OCI-LY7 (cell line): ENCODE data around the gene ENO1. TPM values are rescaled to one million over a fixed set of nuclear protein-coding genes. Genes with fewer than 3 reads are reported as not detected.

ENCODE experiments used
- BruUV-seq: library from RNA; stranded (reverse); fragments of 400-500 nt; replicated peaks from 2 replicates; lab custom pipeline; 2021; lab: Mats Ljungman, UMichigan
- CTCF ChIA-PET: fragments of 300-600 bp; sonication (Branson Sonifier 250); formaldehyde crosslinking; loops from one replicate; lab custom pipeline; 2022; ENCODE audit warnings: antibody characterized with exemption; ENCODE audit not compliant: unreplicated experiment; lab: Charles Lee
- POLR2A ChIA-PET: fragments of 300-600 bp; sonication (Branson Sonifier 250); formaldehyde crosslinking; loops from one replicate; lab custom pipeline; 2022; ENCODE audit warnings: antibody characterized with exemption; lab: Charles Lee
- DNase-seq: peaks from one replicate; pipeline ENCODE4 v3.0.0-alpha.2; 2015; ENCODE audit warnings: low spot score
- H2AFZ ChIP-seq: fragments of 200-600 bp; sonication (generic), shearing (Covaris generic); 2 replicates; pipeline ENCODE4 v1.6.1; 2014; ENCODE audit warnings: mild to moderate bottlenecking, antibody characterized with exemption, low read length, moderate library complexity
- H3K27ac ChIP-seq: fragments of 200-600 bp; sonication (generic); 2 replicates; pipeline ENCODE4 v1.5.1; 2014; ENCODE audit warnings: mixed run types, low read depth, mild to moderate bottlenecking, moderate library complexity, low read length, inconsistent platforms; ENCODE audit not compliant: poor library complexity, severe bottlenecking
- H3K36me3 ChIP-seq: fragments of 200-600 bp; sonication (generic); 2 replicates; pipeline ENCODE4 v1.6.1; 2014; ENCODE audit warnings: mild to moderate bottlenecking, antibody characterized with exemption, low read length, moderate library complexity, mixed read lengths; ENCODE audit not compliant: insufficient read depth
- H3K4me1 ChIP-seq: fragments of 200-600 bp; sonication (generic); 2 replicates; pipeline ENCODE4 v1.5.1; 2014; ENCODE audit warnings: mild to moderate bottlenecking, low read length; ENCODE audit not compliant: insufficient read depth, poor library complexity, severe bottlenecking
- H3K4me2 ChIP-seq: fragments of 200-600 bp; sonication (generic); 2 replicates; pipeline ENCODE4 v1.6.1; 2014; ENCODE audit warnings: mild to moderate bottlenecking, low read length
- H3K4me3 ChIP-seq: fragments of 200-600 bp; sonication (generic); 2 replicates; pipeline ENCODE4 v1.5.1; 2014; ENCODE audit warnings: mild to moderate bottlenecking, low read depth, low read length; ENCODE audit not compliant: poor library complexity, severe bottlenecking
- H3K79me2 ChIP-seq: fragments of 200-600 bp; sonication (generic); 2 replicates; pipeline ENCODE4 v1.6.1; 2016; ENCODE audit warnings: low read depth, mild to moderate bottlenecking, low read length, moderate library complexity, mixed read lengths; ENCODE audit not compliant: insufficient read depth
- H3K9me2 ChIP-seq: fragments of 200-600 bp; sonication (generic); 2 replicates; pipeline ENCODE4 v1.6.1; 2016; ENCODE audit warnings: mild to moderate bottlenecking, low read length, mixed read lengths; ENCODE audit not compliant: insufficient read depth
- H3K9me3 ChIP-seq: fragments of 200-600 bp; sonication (generic); 2 replicates; pipeline ENCODE4 v1.6.1; 2014; ENCODE audit warnings: mild to moderate bottlenecking, mixed run types, low read length, mixed read lengths
- H4K20me1 ChIP-seq: fragments of 200-600 bp; sonication (generic); 2 replicates; pipeline ENCODE4 v1.6.1; 2014; ENCODE audit warnings: mild to moderate bottlenecking, antibody characterized with exemption, low read length, moderate library complexity, mixed read lengths; ENCODE audit not compliant: insufficient read depth
- EZH2phosphoT487 ChIP-seq: fragments of 200-600 bp; sonication (generic); IDR thresholded peaks from 2 replicates; pipeline ENCODE4 v1.6.1; 2018; ENCODE audit warnings: low read depth, borderline replicate concordance, mild to moderate bottlenecking, mixed run types, antibody characterized with exemption, low read length, moderate library complexity, mixed read lengths
- intact Hi-C: fragments of 100-400 bp; cut with micrococcal nuclease; formaldehyde crosslinking; loops from one replicate; pipeline ENCODE4 v1.10.0; 2022; ENCODE audit not compliant: unreplicated experiment
- total RNA-seq, 2 experiments: library from RNA; depleted of rRNA in 1 of 2; stranded (reverse); fragments of >200 nt in 1 of 2; shearing (Covaris generic) in 1 of 2; gene quantifications; 2 replicates each; pipeline ENCODE4 v1.2.3, GENCODE V29; 2014 to 2022
- TF ChIP-seq, protein P1 (sequence below): fragments of 200-600 bp; sonication (generic); conservative IDR thresholded peaks from 2 replicates; pipeline ENCODE4 v1.5.1; 2014; ENCODE audit warnings: mild to moderate bottlenecking, antibody characterized with exemption, low read length, moderate library complexity, mixed read lengths

The ENO1 gene
- total RNA-seq, 2 experiments from 2014 or later = 1,017 to 1,337 TPM

DNA sequence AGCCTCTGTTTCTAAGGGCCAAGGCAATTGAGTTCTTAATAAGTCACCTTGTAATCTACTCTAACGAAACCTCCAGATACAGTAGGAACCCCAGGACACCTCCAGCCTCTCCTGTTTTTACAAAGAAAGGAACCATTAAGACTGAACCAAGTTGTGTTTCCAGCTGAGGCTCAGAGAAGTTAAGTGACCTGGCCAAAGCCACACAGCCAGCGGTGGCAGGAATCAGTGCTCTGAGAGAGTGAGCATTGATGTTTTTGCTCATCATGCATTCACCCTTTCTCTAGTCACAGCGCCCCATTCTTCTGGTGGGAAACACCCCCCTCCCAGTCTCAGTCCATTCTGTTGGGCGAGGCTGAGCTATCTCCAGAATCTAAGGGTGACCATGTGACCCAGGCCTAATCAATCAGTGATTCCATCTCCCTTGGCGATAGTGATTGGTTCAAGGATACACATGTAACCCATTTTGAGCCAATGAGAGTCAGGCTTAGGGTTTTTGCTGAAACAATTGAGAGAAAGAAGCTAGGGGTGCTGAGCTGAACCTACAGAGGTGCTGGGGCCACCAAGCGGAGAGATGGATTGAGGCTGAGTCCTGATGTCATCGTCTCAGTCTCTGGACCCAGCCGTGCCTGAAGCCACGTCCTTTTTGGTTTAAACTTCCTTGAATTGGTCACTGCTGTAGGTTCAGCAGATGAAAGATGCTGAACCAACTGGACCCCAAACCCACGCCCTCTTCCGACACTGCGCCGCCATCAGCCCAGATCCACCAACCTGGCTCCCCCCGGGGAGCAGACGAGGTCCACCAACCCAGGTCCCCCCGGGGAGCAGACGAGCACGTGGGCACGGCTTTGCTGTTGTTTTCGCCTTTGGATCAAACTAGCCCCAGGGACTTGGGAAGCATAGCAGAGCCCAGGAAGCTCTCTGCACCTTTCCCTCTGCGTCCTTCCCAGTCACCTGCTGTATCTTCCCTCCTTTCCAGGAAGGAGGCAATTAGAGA lies 33.1 kb downstream of the ENO1 start:
- no peak overlapping the region for H3K4me2 ChIP-seq
- BruUV-seq = no TSS peak
- no peak for TF ChIP-seq EZH2phosphoT487
- TF ChIP-seq, protein P1, sequence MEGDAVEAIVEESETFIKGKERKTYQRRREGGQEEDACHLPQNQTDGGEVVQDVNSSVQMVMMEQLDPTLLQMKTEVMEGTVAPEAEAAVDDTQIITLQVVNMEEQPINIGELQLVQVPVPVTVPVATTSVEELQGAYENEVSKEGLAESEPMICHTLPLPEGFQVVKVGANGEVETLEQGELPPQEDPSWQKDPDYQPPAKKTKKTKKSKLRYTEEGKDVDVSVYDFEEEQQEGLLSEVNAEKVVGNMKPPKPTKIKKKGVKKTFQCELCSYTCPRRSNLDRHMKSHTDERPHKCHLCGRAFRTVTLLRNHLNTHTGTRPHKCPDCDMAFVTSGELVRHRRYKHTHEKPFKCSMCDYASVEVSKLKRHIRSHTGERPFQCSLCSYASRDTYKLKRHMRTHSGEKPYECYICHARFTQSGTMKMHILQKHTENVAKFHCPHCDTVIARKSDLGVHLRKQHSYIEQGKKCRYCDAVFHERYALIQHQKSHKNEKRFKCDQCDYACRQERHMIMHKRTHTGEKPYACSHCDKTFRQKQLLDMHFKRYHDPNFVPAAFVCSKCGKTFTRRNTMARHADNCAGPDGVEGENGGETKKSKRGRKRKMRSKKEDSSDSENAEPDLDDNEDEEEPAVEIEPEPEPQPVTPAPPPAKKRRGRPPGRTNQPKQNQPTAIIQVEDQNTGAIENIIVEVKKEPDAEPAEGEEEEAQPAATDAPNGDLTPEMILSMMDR = no peak

DNA sequence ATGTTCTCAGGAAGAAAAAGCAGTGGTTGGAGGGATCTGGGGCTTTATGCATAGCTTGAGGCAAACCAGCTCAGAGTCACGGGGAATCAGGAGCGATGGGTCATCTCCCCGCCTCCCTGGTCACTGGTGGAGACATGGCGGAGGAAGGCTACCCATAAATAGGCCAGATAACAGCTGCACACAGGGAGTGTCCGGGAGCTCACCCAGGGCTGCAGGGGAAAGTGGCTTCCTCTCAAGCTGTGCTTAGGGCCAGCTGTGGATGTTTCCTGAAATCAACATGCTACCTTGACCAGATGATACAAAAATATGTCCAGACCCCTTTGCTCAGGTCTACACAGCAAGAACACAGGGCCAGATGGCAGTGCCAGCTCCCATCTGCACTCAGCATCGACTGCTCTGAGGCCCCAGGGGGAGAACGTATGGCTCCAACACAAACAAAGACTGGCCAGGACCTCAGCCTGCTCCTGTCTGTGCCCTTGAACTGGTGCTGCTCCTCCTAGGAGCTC lies 33.9 kb downstream of the ENO1 start:
- Histone ChIP-seq H3K79me2 (no peaks in the 10 kb centered on the region), H3K27ac (no peak overlapping the region), H3K36me3 (no peaks in the 10 kb centered on the region), H3K9me2 (no peaks in the 10 kb centered on the region), H3K4me3 (no peak overlapping the region), H2AFZ (no peak overlapping the region), H3K4me2 (no peak overlapping the region), H3K4me1 (peaks cover 9% of the 10 kb centered on the region), H4K20me1 (no peaks in the 10 kb centered on the region), H3K9me3 (no peaks in the 10 kb centered on the region)
- ChIA-PET POLR2A (interaction anchor here (0.9 kb wide), 1 partner anchor 274 kb away, joined by 3 read pairs; no protein-coding TSS in a partner anchor), CTCF (no interaction called here)
- no TSS peak for BruUV-seq
- intact Hi-C loops = no loop called here
- DNase-seq = no peak
- TF ChIP-seq, protein P1 = no peak
- TF ChIP-seq EZH2phosphoT487 = no peak

More for the DNA sequence above, 33.1 kb downstream of the ENO1 start:
- intact Hi-C loops = no loop called here
- no peaks in the 10 kb centered on the region for H3K9me3 ChIP-seq
- ChIA-PET POLR2A (no interaction called here), CTCF (no interaction called here)
- H2AFZ ChIP-seq = no peak overlapping the region
- no peak overlapping the region for H3K4me3 ChIP-seq
- H3K79me2 ChIP-seq = no peaks in the 10 kb centered on the region
- H3K27ac ChIP-seq = no peak overlapping the region
- H3K36me3 ChIP-seq = no peaks in the 10 kb centered on the region
- peaks cover 9% of the 10 kb centered on the region for H3K4me1 ChIP-seq
- no peaks in the 10 kb centered on the region for H4K20me1 ChIP-seq
- no peak for DNase-seq
- H3K9me2 ChIP-seq = no peaks in the 10 kb centered on the region
